Measurements from ENCODE around the gene USP11. TPM values are rescaled to one million over a fixed set of nuclear protein-coding genes. Genes with fewer than 3 reads are reported as not detected.

USP11 gene
- polyA plus RNA-seq, 1 donor (not counting 4 experiments of a cell fraction or from before 2014, with no cell fraction given): 6.3 TPM

DNA sequence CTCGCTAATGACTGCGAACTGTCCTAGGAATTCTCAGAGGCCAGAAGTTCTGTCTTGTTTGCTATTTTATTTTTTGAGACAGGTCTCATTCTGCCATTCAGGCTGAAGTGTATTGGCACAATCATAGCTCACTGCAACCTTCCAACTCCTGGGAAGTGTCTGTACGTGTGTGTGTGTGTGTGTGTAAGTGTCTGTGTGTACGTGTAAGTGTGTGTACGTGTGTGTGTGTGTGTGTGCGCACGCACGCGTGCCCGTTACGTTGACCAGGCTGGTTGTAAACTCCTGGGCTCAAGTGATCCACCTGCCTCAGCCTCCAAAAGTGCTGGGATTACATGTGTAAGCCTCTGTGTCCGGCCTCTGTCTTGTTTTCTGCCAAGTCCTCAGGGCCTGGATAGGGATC lies 24.7 kb upstream of the USP11 start:
- H3K9ac ChIP-seq (ENCODE audit: control insufficient read depth, extremely low read depth, insufficient read depth, low read length): no peak overlapping the region
- H3K9me3 ChIP-seq (ENCODE audit: control insufficient read depth, low read depth, low read length): no peaks in the 10 kb centered on the region
- H3K79me2 ChIP-seq (ENCODE audit: control insufficient read depth, insufficient read depth, low read length): peaks cover 6% of the 10 kb centered on the region
- H4K20me1 ChIP-seq (ENCODE audit: control insufficient read depth, extremely low read depth, insufficient read depth, low read length): peaks cover 6% of the 10 kb centered on the region
- no peaks in the 10 kb centered on the region for H3K27me3 ChIP-seq (ENCODE audit: control insufficient read depth, extremely low read depth, insufficient read depth, low read length)
- TF ChIP-seq, protein P1, sequence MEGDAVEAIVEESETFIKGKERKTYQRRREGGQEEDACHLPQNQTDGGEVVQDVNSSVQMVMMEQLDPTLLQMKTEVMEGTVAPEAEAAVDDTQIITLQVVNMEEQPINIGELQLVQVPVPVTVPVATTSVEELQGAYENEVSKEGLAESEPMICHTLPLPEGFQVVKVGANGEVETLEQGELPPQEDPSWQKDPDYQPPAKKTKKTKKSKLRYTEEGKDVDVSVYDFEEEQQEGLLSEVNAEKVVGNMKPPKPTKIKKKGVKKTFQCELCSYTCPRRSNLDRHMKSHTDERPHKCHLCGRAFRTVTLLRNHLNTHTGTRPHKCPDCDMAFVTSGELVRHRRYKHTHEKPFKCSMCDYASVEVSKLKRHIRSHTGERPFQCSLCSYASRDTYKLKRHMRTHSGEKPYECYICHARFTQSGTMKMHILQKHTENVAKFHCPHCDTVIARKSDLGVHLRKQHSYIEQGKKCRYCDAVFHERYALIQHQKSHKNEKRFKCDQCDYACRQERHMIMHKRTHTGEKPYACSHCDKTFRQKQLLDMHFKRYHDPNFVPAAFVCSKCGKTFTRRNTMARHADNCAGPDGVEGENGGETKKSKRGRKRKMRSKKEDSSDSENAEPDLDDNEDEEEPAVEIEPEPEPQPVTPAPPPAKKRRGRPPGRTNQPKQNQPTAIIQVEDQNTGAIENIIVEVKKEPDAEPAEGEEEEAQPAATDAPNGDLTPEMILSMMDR (optimal IDR thresholded peaks at IDR 0.05 in 1 of 3, IDR thresholded peaks at IDR 0.05 in 1 of 3, conservative IDR thresholded peaks at IDR 0.05 in 1 of 3; ENCODE audit: extremely low read depth in 1 of 3, insufficient read depth in 2 of 3, low read length in 3 of 3): no peak
- no peak for TF ChIP-seq EZH2 (IDR thresholded peaks at IDR 0.05; ENCODE audit: low read length)
- DNase-seq (ENCODE audit: low read depth, low spot score) (no peak), FAIRE-seq (no peak)
- dilution Hi-C loops (cut with MboI; ENCODE audit: extremely low pct_ligation_motif_present, low sequenced_read_pairs): no loop called here
- H3K27ac ChIP-seq (ENCODE audit: control insufficient read depth, insufficient read depth, low read length): no peak overlapping the region
- H3K4me1 ChIP-seq (ENCODE audit: control insufficient read depth, extremely low read depth, insufficient read depth, low read length): no peaks in the 10 kb centered on the region
- peaks cover 68 to 71% of the 10 kb centered on the region in 2 experiments for H3K36me3 ChIP-seq (ENCODE audit: control insufficient read depth in 2 of 2, extremely low read depth in 1 of 2, insufficient read depth in 2 of 2, low read length in 2 of 2)
- H3K9me1 ChIP-seq (ENCODE audit: control insufficient read depth, extremely low read depth, insufficient read depth, low read length): no peaks in the 10 kb centered on the region
- no peak overlapping the region for H3K4me3 ChIP-seq (ENCODE audit: control insufficient read depth in 2 of 3, extremely low read depth in 1 of 3, insufficient read depth in 2 of 3, low read depth in 1 of 3, low read length in 3 of 3)
- no peak overlapping the region for H2AFZ ChIP-seq (ENCODE audit: control insufficient read depth, low read length)
- H3K4me2 ChIP-seq (ENCODE audit: control insufficient read depth, extremely low read depth, insufficient read depth, low read depth, low read length): no peak overlapping the region

DNA sequence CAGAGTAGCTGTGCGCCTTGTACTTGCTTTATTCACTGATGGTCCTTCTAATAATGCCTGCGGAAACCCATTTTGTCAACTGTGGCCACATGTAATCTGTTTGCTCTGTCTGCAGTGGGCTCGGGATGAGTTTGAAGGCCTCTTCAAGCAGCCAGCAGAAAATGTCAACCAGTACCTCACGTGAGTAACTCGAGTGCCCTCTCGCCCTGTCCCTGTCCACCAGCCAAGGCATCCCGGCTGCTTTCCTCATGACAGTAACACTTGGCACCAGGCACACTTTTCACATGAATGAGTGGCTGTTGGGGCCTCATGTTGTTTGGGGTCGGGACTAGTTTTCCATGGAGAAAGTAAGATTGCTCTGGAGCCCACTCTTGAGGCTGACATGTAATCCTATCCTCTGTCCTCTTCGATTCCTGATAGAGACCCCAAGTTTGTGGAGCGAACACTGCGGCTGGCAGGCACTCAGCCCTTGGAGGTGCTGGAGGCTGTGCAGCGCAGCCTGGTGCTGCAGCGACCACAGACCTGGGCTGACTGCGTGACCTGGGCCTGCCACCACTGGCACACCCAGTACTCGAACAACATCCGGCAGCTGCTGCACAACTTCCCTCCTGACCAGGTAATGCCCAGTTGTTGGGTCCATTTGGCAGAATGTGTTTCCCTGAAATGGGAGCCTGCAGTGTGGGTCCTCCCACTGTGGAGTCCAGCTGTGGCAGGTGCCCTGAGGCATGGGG lies 23.1 kb upstream of the USP11 start:
- no peaks in the 10 kb centered on the region for H3K27me3 ChIP-seq (ENCODE audit: control insufficient read depth, extremely low read depth, insufficient read depth, low read length)
- no peak for FAIRE-seq
- no peak overlapping the region for H3K4me3 ChIP-seq (ENCODE audit: control insufficient read depth in 2 of 3, extremely low read depth in 1 of 3, insufficient read depth in 2 of 3, low read depth in 1 of 3, low read length in 3 of 3)
- H3K4me1 ChIP-seq (ENCODE audit: control insufficient read depth, extremely low read depth, insufficient read depth, low read length): no peaks in the 10 kb centered on the region
- H3K79me2 ChIP-seq (ENCODE audit: control insufficient read depth, insufficient read depth, low read length): peaks cover 6% of the 10 kb centered on the region
- peaks cover 6% of the 10 kb centered on the region for H4K20me1 ChIP-seq (ENCODE audit: control insufficient read depth, extremely low read depth, insufficient read depth, low read length)
- TF ChIP-seq, protein P1 (optimal IDR thresholded peaks at IDR 0.05 in 1 of 3, IDR thresholded peaks at IDR 0.05 in 1 of 3, conservative IDR thresholded peaks at IDR 0.05 in 1 of 3; ENCODE audit: extremely low read depth in 1 of 3, insufficient read depth in 2 of 3, low read length in 3 of 3): no peak
- no peak for TF ChIP-seq EZH2 (IDR thresholded peaks at IDR 0.05; ENCODE audit: low read length)
- no peak overlapping the region for H3K4me2 ChIP-seq (ENCODE audit: control insufficient read depth, extremely low read depth, insufficient read depth, low read depth, low read length)
- H3K27ac ChIP-seq (ENCODE audit: control insufficient read depth, insufficient read depth, low read length): no peak overlapping the region
- no peak for DNase-seq (ENCODE audit: low read depth, low spot score)
- H3K9me1 ChIP-seq (ENCODE audit: control insufficient read depth, extremely low read depth, insufficient read depth, low read length): no peaks in the 10 kb centered on the region
- no peak overlapping the region for H2AFZ ChIP-seq (ENCODE audit: control insufficient read depth, low read length)
- H3K9ac ChIP-seq (ENCODE audit: control insufficient read depth, extremely low read depth, insufficient read depth, low read length): no peak overlapping the region
- peaks cover 67 to 68% of the 10 kb centered on the region in 2 experiments for H3K36me3 ChIP-seq (ENCODE audit: control insufficient read depth in 2 of 2, extremely low read depth in 1 of 2, insufficient read depth in 2 of 2, low read length in 2 of 2)
- dilution Hi-C loops (cut with MboI; ENCODE audit: extremely low pct_ligation_motif_present, low sequenced_read_pairs): no loop called here
- no peaks in the 10 kb centered on the region for H3K9me3 ChIP-seq (ENCODE audit: control insufficient read depth, low read depth, low read length)
